HEK293 (cell line): Measurements from ENCODE around the gene AGMAT.
A peak's percentile ranks its signal among the peaks of the same experiment; 100 is the strongest.

Experiments
- GLI2 ChIP-seq: fragments of 450-650 bp; formaldehyde crosslinking; IDR thresholded peaks from 2 replicates; pipeline ENCODE4; 2017; ENCODE audit warnings: missing biosample characterization, missing genetic modification characterization, low read depth, borderline replicate concordance
- GLIS1 ChIP-seq: fragments of 450-650 bp; formaldehyde crosslinking; IDR thresholded peaks from 2 replicates; pipeline ENCODE4 v1.5.1; 2016; ENCODE audit warnings: missing biosample characterization, missing genetic modification characterization
- KLF16 ChIP-seq: fragments of 450-650 bp; formaldehyde crosslinking; IDR thresholded peaks from 2 replicates; pipeline ENCODE4 v1.5.1; 2017; ENCODE audit warnings: missing biosample characterization, missing genetic modification characterization
- KLF7 ChIP-seq: fragments of 450-650 bp; formaldehyde crosslinking; IDR thresholded peaks from 2 replicates; pipeline ENCODE4 v1.5.1; 2016; ENCODE audit warnings: missing biosample characterization, missing genetic modification characterization, borderline replicate concordance
- KLF8 ChIP-seq: fragments of 450-650 bp; formaldehyde crosslinking; IDR thresholded peaks from 2 replicates; pipeline ENCODE4 v1.5.1; 2016; ENCODE audit warnings: missing biosample characterization, missing genetic modification characterization
- KLF9 ChIP-seq: fragments of 450-650 bp; formaldehyde crosslinking; IDR thresholded peaks from 2 replicates; pipeline ENCODE4 v1.5.1; 2016; ENCODE audit warnings: missing biosample characterization, missing genetic modification characterization, low read depth
- ZBTB48 ChIP-seq: fragments of 450-650 bp; formaldehyde crosslinking; IDR thresholded peaks from 2 replicates; pipeline ENCODE4 v1.5.1; 2016; ENCODE audit warnings: missing biosample characterization, missing genetic modification characterization
- ZFP41 ChIP-seq: fragments of 450-650 bp; formaldehyde crosslinking; IDR thresholded peaks from 2 replicates; pipeline ENCODE4 v1.5.1; 2016; ENCODE audit warnings: missing biosample characterization, missing genetic modification characterization, borderline replicate concordance
- ZNF133 ChIP-seq: fragments of 450-650 bp; formaldehyde crosslinking; IDR thresholded peaks from 2 replicates; pipeline ENCODE4 v1.5.1; 2016; ENCODE audit warnings: missing biosample characterization, missing genetic modification characterization
- ZNF211 ChIP-seq: fragments of 450-650 bp; formaldehyde crosslinking; IDR thresholded peaks from 2 replicates; pipeline ENCODE4 v1.5.1; 2016; ENCODE audit warnings: low read depth, missing biosample characterization, missing genetic modification characterization
- ZNF214 ChIP-seq: fragments of 450-650 bp; formaldehyde crosslinking; IDR thresholded peaks from 2 replicates; pipeline ENCODE4 v1.5.1; 2017; ENCODE audit warnings: missing biosample characterization, mild to moderate bottlenecking, missing genetic modification characterization, borderline replicate concordance
- ZNF266 ChIP-seq: fragments of 450-650 bp; formaldehyde crosslinking; IDR thresholded peaks from 2 replicates; pipeline ENCODE4 v1.5.1; 2016; ENCODE audit warnings: missing biosample characterization, missing genetic modification characterization, low read depth
- ZNF335 ChIP-seq: fragments of 450-650 bp; formaldehyde crosslinking; conservative IDR thresholded peaks from 2 replicates; pipeline ENCODE4 v1.5.1; 2016; ENCODE audit warnings: missing biosample characterization, missing genetic modification characterization
- ZNF426 ChIP-seq: fragments of 450-650 bp; formaldehyde crosslinking; IDR thresholded peaks from 2 replicates; pipeline ENCODE4 v1.5.1; 2017; ENCODE audit warnings: missing biosample characterization, missing genetic modification characterization, mild to moderate bottlenecking, inconsistent platforms, moderate library complexity
- ZNF837 ChIP-seq: fragments of 450-650 bp; formaldehyde crosslinking; IDR thresholded peaks from 2 replicates; pipeline ENCODE4 v1.5.1; 2016; ENCODE audit warnings: missing biosample characterization, missing genetic modification characterization
- TF ChIP-seq, protein P1 (sequence below): fragments of 450-650 bp; formaldehyde crosslinking; conservative IDR thresholded peaks from 2 replicates; pipeline ENCODE4 v1.5.1; 2016; ENCODE audit warnings: low read depth, missing biosample characterization, missing genetic modification characterization
- TF ChIP-seq, protein P2 (sequence below): fragments of 450-650 bp; formaldehyde crosslinking; IDR thresholded peaks from 2 replicates; pipeline ENCODE4 v1.5.1; 2016; ENCODE audit warnings: missing biosample characterization, missing genetic modification characterization
- TF ChIP-seq, protein P3 (sequence below): fragments of 450-650 bp; formaldehyde crosslinking; IDR thresholded peaks from 2 replicates; pipeline ENCODE4 v1.5.1; 2016; ENCODE audit warnings: missing biosample characterization, missing genetic modification characterization
- TF ChIP-seq, protein P4 (sequence below): fragments of 450-650 bp; formaldehyde crosslinking; IDR thresholded peaks from 2 replicates; pipeline ENCODE4 v1.5.1; 2016; ENCODE audit warnings: missing biosample characterization, missing genetic modification characterization

The AGMAT gene

DNA sequence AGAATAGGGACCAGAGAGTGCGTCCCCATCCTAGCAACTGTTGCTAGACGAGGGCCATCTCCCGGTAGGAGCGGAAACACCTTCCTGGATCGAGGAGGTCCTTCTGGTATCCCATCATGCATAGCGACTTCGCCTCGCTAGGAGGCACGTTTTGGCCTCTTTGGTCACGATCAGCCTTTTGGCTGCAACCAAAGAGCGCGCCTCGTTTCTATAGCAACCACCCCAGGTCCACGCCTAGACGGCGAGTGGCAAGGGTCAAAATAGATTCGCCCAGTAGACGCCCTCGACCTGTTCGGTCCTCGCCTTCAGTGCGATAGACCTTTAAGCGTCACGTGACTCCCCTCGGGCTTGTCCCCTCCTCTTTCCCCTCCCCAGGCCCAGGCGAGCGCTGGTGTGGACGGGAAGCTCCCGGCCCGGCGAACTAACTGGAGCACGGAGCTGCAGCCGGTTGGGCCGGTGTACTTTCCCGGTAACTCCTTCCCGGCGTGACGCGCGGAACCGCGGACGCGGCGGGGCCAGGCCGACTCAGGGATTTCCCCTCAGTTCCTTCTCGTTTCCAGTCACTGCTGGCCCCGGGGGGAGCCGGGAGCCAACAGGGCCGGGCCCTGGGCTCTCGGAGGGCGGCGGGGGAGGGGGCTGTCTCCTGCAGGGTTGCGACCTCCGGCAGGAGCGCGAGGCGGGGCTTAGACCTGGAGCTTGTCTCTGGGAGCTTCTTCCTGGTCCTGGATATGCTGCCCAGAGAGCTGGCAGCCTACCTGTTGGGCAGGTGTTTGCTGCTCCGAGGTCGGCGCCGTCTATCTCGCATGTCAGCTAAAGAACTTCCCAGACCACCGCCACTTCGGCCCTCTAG lies 58.1 kb downstream of the AGMAT start, which contains the start of gene DNAJC16 (continued):
- TF ChIP-seq, protein P1, sequence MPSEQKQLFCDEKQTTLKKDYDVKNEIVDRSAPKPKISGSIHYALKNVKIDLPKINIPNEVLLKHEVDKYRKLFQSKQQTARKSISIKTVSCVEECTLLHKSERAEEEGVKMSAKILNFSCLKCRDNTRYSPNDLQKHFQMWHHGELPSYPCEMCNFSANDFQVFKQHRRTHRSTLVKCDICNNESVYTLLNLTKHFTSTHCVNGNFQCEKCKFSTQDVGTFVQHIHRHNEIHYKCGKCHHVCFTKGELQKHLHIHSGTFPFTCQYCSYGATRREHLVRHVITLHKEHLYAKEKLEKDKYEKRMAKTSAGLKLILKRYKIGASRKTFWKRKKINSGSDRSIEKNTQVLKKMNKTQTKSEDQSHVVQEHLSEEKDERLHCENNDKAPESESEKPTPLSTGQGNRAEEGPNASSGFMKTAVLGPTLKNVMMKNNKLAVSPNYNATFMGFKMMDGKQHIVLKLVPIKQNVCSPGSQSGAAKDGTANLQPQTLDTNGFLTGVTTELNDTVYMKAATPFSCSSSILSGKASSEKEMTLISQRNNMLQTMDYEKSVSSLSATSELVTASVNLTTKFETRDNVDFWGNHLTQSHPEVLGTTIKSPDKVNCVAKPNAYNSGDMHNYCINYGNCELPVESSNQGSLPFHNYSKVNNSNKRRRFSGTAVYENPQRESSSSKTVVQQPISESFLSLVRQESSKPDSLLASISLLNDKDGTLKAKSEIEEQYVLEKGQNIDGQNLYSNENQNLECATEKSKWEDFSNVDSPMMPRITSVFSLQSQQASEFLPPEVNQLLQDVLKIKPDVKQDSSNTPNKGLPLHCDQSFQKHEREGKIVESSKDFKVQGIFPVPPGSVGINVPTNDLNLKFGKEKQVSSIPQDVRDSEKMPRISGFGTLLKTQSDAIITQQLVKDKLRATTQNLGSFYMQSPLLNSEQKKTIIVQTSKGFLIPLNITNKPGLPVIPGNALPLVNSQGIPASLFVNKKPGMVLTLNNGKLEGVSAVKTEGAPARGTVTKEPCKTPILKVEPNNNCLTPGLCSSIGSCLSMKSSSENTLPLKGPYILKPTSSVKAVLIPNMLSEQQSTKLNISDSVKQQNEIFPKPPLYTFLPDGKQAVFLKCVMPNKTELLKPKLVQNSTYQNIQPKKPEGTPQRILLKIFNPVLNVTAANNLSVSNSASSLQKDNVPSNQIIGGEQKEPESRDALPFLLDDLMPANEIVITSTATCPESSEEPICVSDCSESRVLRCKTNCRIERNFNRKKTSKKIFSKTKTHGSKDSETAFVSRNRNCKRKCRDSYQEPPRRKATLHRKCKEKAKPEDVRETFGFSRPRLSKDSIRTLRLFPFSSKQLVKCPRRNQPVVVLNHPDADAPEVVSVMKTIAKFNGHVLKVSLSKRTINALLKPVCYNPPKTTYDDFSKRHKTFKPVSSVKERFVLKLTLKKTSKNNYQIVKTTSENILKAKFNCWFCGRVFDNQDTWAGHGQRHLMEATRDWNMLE (tag by site-specific recombination): no peak
- TF ChIP-seq, protein P2, sequence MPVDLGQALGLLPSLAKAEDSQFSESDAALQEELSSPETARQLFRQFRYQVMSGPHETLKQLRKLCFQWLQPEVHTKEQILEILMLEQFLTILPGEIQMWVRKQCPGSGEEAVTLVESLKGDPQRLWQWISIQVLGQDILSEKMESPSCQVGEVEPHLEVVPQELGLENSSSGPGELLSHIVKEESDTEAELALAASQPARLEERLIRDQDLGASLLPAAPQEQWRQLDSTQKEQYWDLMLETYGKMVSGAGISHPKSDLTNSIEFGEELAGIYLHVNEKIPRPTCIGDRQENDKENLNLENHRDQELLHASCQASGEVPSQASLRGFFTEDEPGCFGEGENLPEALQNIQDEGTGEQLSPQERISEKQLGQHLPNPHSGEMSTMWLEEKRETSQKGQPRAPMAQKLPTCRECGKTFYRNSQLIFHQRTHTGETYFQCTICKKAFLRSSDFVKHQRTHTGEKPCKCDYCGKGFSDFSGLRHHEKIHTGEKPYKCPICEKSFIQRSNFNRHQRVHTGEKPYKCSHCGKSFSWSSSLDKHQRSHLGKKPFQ: 0 out of 2 replicates have a peak, but pooled peaks have one; percentile 12
- peak; percentile 86 for TF ChIP-seq ZNF335 (tag by site-specific recombination)
- peak; percentile 92 for TF ChIP-seq KLF8
- no peak for TF ChIP-seq ZNF133 (tag by site-specific recombination)
- TF ChIP-seq GLI2: no peak
- no peak for TF ChIP-seq ZNF426 (tag by site-specific recombination)
- TF ChIP-seq ZNF266 (tag by site-specific recombination): no peak
- TF ChIP-seq ZBTB48: no peak; the same call in none of the 2 replicates
- TF ChIP-seq ZNF211: no peak
- no peak for TF ChIP-seq ZFP41 (tag by site-specific recombination)
- peak; percentile 63; the same call in 1 of the 2 replicates for TF ChIP-seq KLF9 (tag by site-specific recombination)
- TF ChIP-seq, protein P3, sequence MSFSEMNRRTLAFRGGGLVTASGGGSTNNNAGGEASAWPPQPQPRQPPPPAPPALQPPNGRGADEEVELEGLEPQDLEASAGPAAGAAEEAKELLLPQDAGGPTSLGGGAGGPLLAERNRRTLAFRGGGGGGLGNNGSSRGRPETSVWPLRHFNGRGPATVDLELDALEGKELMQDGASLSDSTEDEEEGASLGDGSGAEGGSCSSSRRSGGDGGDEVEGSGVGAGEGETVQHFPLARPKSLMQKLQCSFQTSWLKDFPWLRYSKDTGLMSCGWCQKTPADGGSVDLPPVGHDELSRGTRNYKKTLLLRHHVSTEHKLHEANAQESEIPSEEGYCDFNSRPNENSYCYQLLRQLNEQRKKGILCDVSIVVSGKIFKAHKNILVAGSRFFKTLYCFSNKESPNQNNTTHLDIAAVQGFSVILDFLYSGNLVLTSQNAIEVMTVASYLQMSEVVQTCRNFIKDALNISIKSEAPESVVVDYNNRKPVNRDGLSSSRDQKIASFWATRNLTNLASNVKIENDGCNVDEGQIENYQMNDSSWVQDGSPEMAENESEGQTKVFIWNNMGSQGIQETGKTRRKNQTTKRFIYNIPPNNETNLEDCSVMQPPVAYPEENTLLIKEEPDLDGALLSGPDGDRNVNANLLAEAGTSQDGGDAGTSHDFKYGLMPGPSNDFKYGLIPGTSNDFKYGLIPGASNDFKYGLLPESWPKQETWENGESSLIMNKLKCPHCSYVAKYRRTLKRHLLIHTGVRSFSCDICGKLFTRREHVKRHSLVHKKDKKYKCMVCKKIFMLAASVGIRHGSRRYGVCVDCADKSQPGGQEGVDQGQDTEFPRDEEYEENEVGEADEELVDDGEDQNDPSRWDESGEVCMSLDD: no peak
- TF ChIP-seq, protein P4, sequence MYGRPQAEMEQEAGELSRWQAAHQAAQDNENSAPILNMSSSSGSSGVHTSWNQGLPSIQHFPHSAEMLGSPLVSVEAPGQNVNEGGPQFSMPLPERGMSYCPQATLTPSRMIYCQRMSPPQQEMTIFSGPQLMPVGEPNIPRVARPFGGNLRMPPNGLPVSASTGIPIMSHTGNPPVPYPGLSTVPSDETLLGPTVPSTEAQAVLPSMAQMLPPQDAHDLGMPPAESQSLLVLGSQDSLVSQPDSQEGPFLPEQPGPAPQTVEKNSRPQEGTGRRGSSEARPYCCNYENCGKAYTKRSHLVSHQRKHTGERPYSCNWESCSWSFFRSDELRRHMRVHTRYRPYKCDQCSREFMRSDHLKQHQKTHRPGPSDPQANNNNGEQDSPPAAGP (tag by site-specific recombination): peak; percentile 93
- peak; percentile 81 for TF ChIP-seq KLF16 (tag by site-specific recombination)
- peak; percentile 68 for TF ChIP-seq GLIS1 (tag by site-specific recombination)
- no peak for TF ChIP-seq ZNF837 (tag by site-specific recombination)
- TF ChIP-seq KLF7 (tag by site-specific recombination): peak; percentile 93; the same call in 1 of the 2 replicates
- TF ChIP-seq ZNF214: no peak
